ENCODE results near the gene CCDC192.

GRCh38 chr5:127806776-127807175 lies 103.6 kb downstream of the CCDC192 start:
- TF ChIP-seq, protein P1, sequence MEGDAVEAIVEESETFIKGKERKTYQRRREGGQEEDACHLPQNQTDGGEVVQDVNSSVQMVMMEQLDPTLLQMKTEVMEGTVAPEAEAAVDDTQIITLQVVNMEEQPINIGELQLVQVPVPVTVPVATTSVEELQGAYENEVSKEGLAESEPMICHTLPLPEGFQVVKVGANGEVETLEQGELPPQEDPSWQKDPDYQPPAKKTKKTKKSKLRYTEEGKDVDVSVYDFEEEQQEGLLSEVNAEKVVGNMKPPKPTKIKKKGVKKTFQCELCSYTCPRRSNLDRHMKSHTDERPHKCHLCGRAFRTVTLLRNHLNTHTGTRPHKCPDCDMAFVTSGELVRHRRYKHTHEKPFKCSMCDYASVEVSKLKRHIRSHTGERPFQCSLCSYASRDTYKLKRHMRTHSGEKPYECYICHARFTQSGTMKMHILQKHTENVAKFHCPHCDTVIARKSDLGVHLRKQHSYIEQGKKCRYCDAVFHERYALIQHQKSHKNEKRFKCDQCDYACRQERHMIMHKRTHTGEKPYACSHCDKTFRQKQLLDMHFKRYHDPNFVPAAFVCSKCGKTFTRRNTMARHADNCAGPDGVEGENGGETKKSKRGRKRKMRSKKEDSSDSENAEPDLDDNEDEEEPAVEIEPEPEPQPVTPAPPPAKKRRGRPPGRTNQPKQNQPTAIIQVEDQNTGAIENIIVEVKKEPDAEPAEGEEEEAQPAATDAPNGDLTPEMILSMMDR (conservative IDR thresholded peaks at IDR 0.05) = no peak
- TF ChIP-seq ZFX (IDR thresholded peaks at IDR 0.05) = no peak
